Endodermal cell (in vitro differentiated cells): ENCODE data around the gene RASGEF1C. TPM values are rescaled to one million over a fixed set of nuclear protein-coding genes. Genes with fewer than 3 reads are reported as not detected.

Experiments
- DNase-seq: peaks from one replicate; pipeline ENCODE4 v3.0.0-alpha.2; 2017
- H3K27ac ChIP-seq: 2 replicates; pipeline ENCODE4 v1.5.1; 2013; ENCODE audit warnings: mild to moderate bottlenecking, low read depth, low read length, moderate library complexity
- H3K27me3 ChIP-seq: 2 replicates; pipeline ENCODE4 v1.6.1; 2013; ENCODE audit warnings: mild to moderate bottlenecking, low read length, moderate library complexity; ENCODE audit not compliant: insufficient read depth, control insufficient read depth, poor library complexity, severe bottlenecking
- H3K36me3 ChIP-seq: 2 replicates; pipeline ENCODE4 v1.7.0; 2013; ENCODE audit warnings: mild to moderate bottlenecking, low read length, moderate library complexity; ENCODE audit not compliant: control insufficient read depth, insufficient read depth
- H3K4me1 ChIP-seq: one replicate; pipeline ENCODE4 v1.7.0; 2013; ENCODE audit warnings: low read length; ENCODE audit not compliant: control insufficient read depth, insufficient read depth
- H3K4me3 ChIP-seq: 2 replicates; pipeline ENCODE4 v1.5.1; 2013; ENCODE audit warnings: mild to moderate bottlenecking, low read length, moderate library complexity
- H3K9ac ChIP-seq: 2 replicates; pipeline ENCODE4 v1.6.1; 2013; ENCODE audit warnings: mild to moderate bottlenecking, low read length, moderate library complexity; ENCODE audit not compliant: poor library complexity, severe bottlenecking; ENCODE audit errors: extremely low read depth
- H3K9me3 ChIP-seq: 2 replicates; pipeline ENCODE4 v1.6.1; 2013; ENCODE audit warnings: mild to moderate bottlenecking, low read length, moderate library complexity; ENCODE audit not compliant: control insufficient read depth
- H3K27ac Mint-ChIP-seq: 2 replicates; pipeline ENCODE4 v1.8.0; 2020; ENCODE audit warnings: mixed read lengths
- H3K27me3 Mint-ChIP-seq: 2 replicates; pipeline ENCODE4 v1.8.0; 2021; ENCODE audit warnings: mild to moderate bottlenecking, mixed read lengths; ENCODE audit not compliant: insufficient read depth
- H3K36me3 Mint-ChIP-seq: 2 replicates; pipeline ENCODE4 v1.8.0; 2020; ENCODE audit warnings: low read depth, mixed read lengths
- H3K4me1 Mint-ChIP-seq: 2 replicates; pipeline ENCODE4 v1.8.0; 2020; ENCODE audit warnings: mixed read lengths
- H3K4me3 Mint-ChIP-seq: 2 replicates; pipeline ENCODE4 v1.8.0; 2020; ENCODE audit warnings: mild to moderate bottlenecking, moderate library complexity, mixed read lengths
- H3K9me3 Mint-ChIP-seq: 2 replicates; pipeline ENCODE4 v1.8.0; 2020; ENCODE audit warnings: mild to moderate bottlenecking, mixed read lengths
- CTCF ChIP-seq: fragments of 200-600 bp; sonication (generic); conservative IDR thresholded peaks from 2 replicates; pipeline ENCODE4 v1.5.0; 2021; ENCODE audit warnings: antibody characterized with exemption, mild to moderate bottlenecking
- WGBS, 2 experiments: methylation state at CpG; one replicate each; pipeline versions ENCODE4 v1.1.5 to v1.1.7; 2013; ENCODE audit warnings: missing lambda C conversion rate in 2 of 2, mixed read lengths in 1 of 2; ENCODE audit not compliant: insufficient coverage in 1 of 2, insufficient read length in 1 of 2; 5-methylcytosine and 5-hydroxymethylcytosine counted together
- total RNA-seq, 2 donors: library from RNA; stranded (reverse); fragmentation: NEBNext Ultra II Directional in 1 of 2; extraction: Animal tissue kit (Norgen Biotek cat#: 25700) in 1 of 2; gene quantifications; 2 replicates in 1 of 2; 3 replicates in 1 of 2; pipeline ENCODE4 v1.2.1, GENCODE V29; 2021

Gene RASGEF1C
- total RNA-seq, 2 donors from 2014 or later: 0.62 to 0.75 TPM

DNA sequence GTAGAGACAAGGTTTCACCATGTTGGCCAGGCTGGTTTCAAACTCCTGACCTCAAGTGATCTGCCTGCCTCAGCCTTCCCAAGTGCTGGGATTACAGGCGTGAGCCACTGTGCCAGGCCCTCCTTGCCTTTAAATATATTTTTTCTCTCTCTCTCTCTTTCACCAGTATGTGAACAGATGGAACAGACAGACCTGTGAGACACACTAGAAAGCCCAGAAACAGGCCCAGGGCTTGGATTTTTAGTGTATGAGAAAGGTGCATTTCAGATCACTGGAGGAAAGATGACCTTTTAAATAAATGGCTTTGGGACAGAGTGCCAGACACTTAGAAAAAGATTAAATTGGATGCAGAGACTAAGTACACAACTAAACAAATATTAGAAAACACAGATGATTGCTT lies 3.1 kb downstream of the RASGEF1C start:
- H3K9me3 ChIP-seq: no peaks in the 10 kb centered on the region
- Mint-ChIP-seq H3K27me3 (peaks cover 35% of the 10 kb centered on the region), H3K4me1 (peaks cover 9% of the 10 kb centered on the region), H3K36me3 (no peaks in the 10 kb centered on the region), H3K27ac (no peak overlapping the region), H3K9me3 (no peaks in the 10 kb centered on the region), H3K4me3 (no peak overlapping the region)
- H3K27ac ChIP-seq: no peak overlapping the region
- DNase-seq: no peak
- peaks cover 9% of the 10 kb centered on the region for H3K27me3 ChIP-seq
- no peak overlapping the region for H3K9ac ChIP-seq
- no peaks in the 10 kb centered on the region for H3K36me3 ChIP-seq
- no peaks in the 10 kb centered on the region for H3K4me1 ChIP-seq
- no peak overlapping the region for H3K4me3 ChIP-seq
- 72% methylated on average over 1 of the region's 1 CpG; no CpG with 5 or more reads in 1 of the 2 experiments for WGBS, 2 experiments
- no peak for TF ChIP-seq CTCF

DNA sequence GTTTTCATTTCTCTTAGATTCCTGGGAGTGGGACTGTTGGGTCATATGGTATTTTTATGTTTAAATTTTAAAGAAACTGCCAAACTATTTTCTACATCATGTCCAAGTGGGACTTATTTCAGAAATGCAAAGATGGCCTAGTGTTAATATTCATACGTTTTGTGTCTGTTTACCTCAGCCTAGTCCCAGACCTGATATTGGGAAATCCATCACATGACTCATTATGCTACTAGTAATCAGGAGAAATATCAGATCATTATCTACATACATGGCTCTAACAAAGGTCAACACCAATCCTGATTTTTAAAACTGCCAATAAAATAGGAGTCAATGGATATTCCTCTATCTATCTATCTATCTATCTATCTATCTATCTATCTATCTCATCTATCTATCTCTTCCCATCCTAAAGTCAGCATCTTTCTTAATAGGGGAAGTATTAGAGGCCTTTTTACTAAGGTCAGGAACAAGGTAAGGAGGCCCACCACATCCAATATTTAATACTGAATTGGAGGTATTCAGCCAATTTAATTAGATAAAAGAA lies 4.7 kb downstream of the RASGEF1C start:
- no peak overlapping the region for H3K27ac Mint-ChIP-seq
- no peak for DNase-seq

DNA sequence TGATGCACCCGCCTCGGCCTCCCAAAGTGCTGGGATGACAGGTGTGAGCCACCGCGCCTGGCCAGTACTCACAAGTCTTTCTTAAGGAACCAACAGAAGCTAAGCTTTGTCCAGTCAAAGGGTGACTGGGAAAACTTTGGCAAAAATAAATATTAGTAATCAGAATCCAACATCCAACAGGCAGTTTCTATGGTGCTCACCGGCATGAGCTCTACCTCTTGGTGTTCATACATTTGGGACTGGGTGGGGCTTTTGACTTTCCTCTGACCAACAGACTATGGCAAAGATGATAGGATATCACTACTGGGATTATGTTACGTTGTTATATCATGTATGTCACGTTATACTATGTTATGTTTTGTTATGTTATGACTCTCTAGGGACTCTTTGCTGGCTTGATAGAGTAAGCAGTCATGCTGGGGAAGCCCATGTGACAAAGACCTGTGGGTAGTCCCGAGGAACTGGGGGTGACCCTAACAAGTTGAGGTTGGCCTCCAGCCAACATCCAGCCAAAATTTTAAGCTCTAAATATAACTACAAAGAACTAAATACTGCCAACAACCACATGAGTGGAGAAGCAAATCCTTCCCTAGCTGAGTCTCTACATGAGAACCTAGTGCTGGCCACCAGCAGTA lies 6.0 kb downstream of the RASGEF1C start:
- Histone ChIP-seq H3K4me1 (no peaks in the 10 kb centered on the region), H3K9me3 (no peaks in the 10 kb centered on the region), H3K36me3 (no peaks in the 10 kb centered on the region), H3K9ac (no peak overlapping the region), H3K27me3 (peaks cover 5% of the 10 kb centered on the region), H3K27ac (no peak overlapping the region), H3K4me3 (no peak overlapping the region)
- no peak overlapping the region for H3K4me3 Mint-ChIP-seq
- H3K27ac Mint-ChIP-seq: no peak overlapping the region
- H3K9me3 Mint-ChIP-seq: no peaks in the 10 kb centered on the region
- H3K36me3 Mint-ChIP-seq: no peaks in the 10 kb centered on the region
- H3K4me1 Mint-ChIP-seq: peaks cover 5% of the 10 kb centered on the region
- peaks cover 16% of the 10 kb centered on the region for H3K27me3 Mint-ChIP-seq
- 95 to 96% methylated on average over 8 of the region's 8 CpGs for WGBS, 2 experiments
- DNase-seq: no peak
- TF ChIP-seq CTCF: no peak

More for the DNA sequence above, 4.7 kb downstream of the RASGEF1C start:
- no peaks in the 10 kb centered on the region for H3K9me3 Mint-ChIP-seq
- no peak overlapping the region for H3K4me3 ChIP-seq
- H3K9ac ChIP-seq: no peak overlapping the region
- H3K9me3 ChIP-seq: no peaks in the 10 kb centered on the region
- H3K4me1 ChIP-seq: no peaks in the 10 kb centered on the region
- H3K4me1 Mint-ChIP-seq: peaks cover 9% of the 10 kb centered on the region
- peaks cover 9% of the 10 kb centered on the region for H3K27me3 ChIP-seq
- TF ChIP-seq CTCF: no peak
- H3K36me3 ChIP-seq: no peaks in the 10 kb centered on the region
- H3K4me3 Mint-ChIP-seq: no peak overlapping the region
- 74 to 80% methylated on average over 1 of the region's 1 CpG for WGBS, 2 experiments
- peaks cover 21% of the 10 kb centered on the region for H3K27me3 Mint-ChIP-seq
- no peak overlapping the region for H3K27ac ChIP-seq
- no peaks in the 10 kb centered on the region for H3K36me3 Mint-ChIP-seq
